GM12873 (cell line): ENCODE results near the gene NSD2.

Experiments used
- TF ChIP-seq, protein P1 (sequence below): IDR thresholded peaks from 2 replicates; pipeline ENCODE4 v1.5.1; 2012; ENCODE audit warnings: low read depth, mild to moderate bottlenecking, moderate library complexity, low read length, control low read depth; ENCODE audit not compliant: insufficient read depth; ENCODE audit errors: missing control alignments

Gene NSD2

DNA sequence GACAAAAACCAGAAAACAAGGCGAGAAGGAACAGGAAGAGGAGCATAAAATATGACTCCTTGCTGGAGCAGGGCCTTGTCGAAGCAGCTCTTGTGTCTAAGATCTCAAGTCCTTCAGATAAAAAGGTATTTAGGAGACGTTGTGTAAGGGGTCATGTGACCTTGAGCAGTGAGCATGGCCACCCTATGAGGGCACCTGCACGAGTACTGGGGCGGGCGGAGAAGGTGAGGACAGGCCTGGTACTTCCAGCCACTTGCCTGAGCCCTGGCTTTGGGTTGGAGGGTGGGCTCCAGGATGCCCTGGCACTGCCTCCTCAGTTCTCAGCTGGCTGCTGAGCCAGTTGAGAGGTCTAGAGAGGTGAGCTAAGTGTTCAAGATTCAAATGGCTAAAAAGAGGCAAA is 29.9 kb downstream of the NSD2 start:
- TF ChIP-seq, protein P1, sequence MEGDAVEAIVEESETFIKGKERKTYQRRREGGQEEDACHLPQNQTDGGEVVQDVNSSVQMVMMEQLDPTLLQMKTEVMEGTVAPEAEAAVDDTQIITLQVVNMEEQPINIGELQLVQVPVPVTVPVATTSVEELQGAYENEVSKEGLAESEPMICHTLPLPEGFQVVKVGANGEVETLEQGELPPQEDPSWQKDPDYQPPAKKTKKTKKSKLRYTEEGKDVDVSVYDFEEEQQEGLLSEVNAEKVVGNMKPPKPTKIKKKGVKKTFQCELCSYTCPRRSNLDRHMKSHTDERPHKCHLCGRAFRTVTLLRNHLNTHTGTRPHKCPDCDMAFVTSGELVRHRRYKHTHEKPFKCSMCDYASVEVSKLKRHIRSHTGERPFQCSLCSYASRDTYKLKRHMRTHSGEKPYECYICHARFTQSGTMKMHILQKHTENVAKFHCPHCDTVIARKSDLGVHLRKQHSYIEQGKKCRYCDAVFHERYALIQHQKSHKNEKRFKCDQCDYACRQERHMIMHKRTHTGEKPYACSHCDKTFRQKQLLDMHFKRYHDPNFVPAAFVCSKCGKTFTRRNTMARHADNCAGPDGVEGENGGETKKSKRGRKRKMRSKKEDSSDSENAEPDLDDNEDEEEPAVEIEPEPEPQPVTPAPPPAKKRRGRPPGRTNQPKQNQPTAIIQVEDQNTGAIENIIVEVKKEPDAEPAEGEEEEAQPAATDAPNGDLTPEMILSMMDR = no peak

DNA sequence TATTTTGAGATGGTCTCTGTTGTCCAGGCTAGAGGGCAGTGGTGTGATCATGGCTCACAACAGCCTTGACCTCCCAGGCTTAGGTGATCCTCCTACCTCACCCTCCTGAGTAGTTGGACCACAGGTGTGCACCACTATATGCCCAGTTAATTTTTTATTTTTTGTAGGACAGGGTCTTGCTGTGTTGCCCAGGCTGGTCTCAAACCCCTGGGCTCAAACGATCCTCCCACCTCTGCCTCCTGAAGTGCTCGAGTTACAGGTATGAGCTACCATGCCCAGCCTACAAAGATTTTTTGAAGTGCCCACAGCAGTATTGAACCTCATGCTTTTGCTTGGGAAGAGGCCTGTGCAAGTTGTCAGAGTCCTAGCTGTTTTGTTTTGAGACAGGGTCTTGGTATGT is 31.1 kb downstream of the NSD2 start:
- TF ChIP-seq, protein P1 = no peak

DNA sequence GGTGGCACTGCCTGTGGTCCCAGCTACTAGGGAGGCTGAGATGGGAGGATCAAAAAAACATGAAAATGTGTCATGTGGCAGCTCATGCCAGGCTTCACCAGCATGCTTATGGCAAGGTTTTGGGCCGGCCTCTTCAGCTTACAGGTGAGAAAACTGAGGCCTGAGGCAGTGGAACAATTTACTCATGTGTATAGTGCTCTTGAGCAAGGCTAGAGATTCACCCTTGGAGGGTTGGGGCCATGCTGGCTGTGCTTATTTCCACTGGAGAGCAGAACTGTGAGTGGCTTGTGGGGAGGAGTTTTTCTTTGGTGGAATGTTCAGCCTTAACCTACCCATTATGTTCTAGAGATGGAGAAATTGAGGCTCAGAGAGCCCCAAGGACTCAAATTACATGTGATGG is 31.8 kb downstream of the NSD2 start:
- TF ChIP-seq, protein P1 = no peak

DNA sequence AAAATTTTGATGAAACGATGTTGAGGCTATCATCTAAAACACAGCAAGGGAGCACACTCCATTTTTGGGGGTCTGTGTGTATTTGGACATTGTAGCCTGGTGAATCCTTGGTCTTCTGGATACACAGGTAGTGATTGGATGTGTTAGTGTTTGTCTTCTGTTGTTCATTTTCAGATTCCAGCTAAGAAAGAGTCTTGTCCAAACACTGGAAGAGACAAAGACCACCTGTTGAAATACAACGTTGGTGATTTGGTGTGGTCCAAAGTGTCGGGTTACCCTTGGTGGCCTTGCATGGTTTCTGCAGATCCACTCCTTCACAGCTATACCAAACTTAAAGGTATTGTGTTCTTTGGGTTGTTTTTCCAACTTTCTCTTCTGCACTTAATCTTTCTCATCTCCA is 32.8 kb downstream of the NSD2 start:
- TF ChIP-seq, protein P1 = no peak

DNA sequence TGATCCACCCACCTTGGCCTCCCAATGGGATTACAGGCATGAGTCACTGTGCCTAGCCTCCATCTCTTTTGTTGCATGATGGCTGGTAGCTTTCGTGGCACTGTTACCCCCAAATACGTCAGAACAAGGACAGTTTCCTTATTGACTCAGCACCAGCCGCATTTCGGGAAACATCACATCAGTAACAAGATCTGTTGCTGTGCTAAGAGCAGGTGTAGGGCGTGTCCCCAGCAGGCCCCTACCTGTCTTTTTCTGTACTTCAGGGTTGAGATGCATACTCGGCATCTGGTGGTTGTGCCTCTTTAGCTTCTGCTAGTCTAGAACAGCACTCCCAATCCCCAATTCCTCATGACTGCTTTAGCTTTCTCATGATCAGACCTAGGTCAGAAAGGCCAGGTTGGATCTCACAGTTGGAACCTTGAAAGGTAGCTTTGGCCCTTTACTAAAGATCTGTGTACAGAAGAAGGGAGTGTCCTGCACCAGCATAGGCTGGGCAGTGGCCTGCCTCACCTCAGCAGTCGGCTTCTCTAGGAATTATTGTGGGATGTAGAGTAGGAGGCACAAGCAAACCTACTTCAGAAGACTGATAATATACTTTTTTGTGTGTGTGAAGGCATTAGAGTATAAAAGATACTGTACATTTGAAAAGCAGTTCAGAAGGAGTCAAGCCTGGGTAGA is 36.8 kb downstream of the NSD2 start:
- TF ChIP-seq, protein P1 = no peak

DNA sequence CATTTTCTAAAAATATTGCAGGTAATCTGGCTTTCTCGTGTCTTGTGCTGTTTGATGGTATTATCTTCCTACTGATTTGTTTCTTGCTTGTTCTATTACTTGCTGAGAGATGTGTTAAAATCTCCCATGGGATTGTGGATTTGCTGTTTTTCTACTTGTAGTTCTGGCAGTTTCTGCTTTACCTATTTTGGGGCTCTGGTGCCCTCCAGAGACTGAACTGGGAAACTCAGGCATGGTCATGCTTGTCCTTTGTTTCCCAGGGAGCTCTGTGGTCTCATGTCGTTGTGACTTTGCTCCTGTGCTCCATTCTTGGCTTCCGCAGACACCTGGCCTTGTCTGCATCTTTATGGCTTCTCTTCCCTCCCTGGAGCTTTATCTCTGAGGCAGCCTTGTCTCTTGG is 39.5 kb downstream of the NSD2 start:
- TF ChIP-seq, protein P1 = peak; percentile 63

DNA sequence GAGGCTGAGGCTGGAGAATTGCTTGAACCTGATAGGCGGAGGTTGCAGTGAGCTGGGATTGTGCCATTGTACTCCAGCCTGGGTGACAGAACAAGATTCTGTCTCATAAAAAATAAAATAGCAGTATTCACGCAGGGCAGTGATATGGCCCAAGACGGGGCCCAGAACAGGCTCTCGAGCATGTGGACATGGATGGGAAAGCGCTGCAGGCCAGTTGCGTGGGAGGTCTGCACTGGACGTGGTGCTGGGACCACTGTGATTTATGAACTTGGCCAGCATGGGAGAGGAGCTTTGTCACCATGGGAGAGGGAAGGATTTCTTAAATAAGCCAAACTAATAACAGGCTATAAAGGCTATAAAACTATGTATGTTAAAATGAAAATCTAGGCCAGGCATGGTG is 51.6 kb downstream of the NSD2 start:
- TF ChIP-seq, protein P1 = no peak

DNA sequence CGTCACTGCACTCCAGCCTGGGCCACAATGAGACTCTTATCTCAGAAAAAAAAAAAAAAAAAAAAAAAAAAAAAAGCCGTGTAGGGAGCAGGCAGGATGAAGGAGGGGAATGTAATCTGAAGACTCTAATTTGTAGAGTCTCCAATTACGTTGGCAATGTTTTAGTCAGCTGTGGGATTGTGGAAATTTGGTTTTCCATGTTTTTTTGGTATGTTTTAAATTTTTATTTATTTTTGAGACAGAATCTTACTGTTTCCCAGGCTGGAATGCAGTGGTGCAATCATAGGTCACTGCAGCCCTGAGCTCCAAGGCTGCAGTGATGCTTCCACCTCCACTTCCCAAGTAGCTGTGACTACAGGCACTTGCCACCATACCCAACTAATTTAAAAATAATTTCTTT is 56.5 kb downstream of the NSD2 start:
- TF ChIP-seq, protein P1 = no peak
